ENCODE measurements around the gene ZNF143.

Gene ZNF143

GRCh38 chr11:9518835-9519410 is 58.1 kb downstream of the ZNF143 start:
- H3K27ac ChIP-seq: no peak overlapping the region

GRCh38 chr11:9524001-9524400 is 63.2 kb downstream of the ZNF143 start:
- H3K27ac ChIP-seq: no peak overlapping the region
- TF ChIP-seq ZFX (IDR thresholded peaks at IDR 0.05; ENCODE audit: borderline replicate concordance) (no peak), CTCF (IDR thresholded peaks at IDR 0.05) (no peak)

More at GRCh38 chr11:9518835-9519410, 58.1 kb downstream of the ZNF143 start:
- no peak for TF ChIP-seq ZFX (IDR thresholded peaks at IDR 0.05; ENCODE audit: borderline replicate concordance)
- TF ChIP-seq CTCF (IDR thresholded peaks at IDR 0.05): no peak

GRCh38 chr11:9525116-9525515 is 64.3 kb downstream of the ZNF143 start:
- H3K27ac ChIP-seq: no peak overlapping the region
- TF ChIP-seq CTCF (IDR thresholded peaks at IDR 0.05): no peak
- no peak for TF ChIP-seq ZFX (IDR thresholded peaks at IDR 0.05; ENCODE audit: borderline replicate concordance)

GRCh38 chr11:9527481-9528135 is 66.8 kb downstream of the ZNF143 start:
- no peak for TF ChIP-seq CTCF (IDR thresholded peaks at IDR 0.05)
- TF ChIP-seq ZFX (IDR thresholded peaks at IDR 0.05; ENCODE audit: borderline replicate concordance): no peak
- peak overlapping the region; percentile 49 for H3K27ac ChIP-seq

GRCh38 chr11:9528136-9528501 is 67.3 kb downstream of the ZNF143 start:
- TF ChIP-seq ZFX (IDR thresholded peaks at IDR 0.05; ENCODE audit: borderline replicate concordance) (no peak), CTCF (IDR thresholded peaks at IDR 0.05) (no peak)
- H3K27ac ChIP-seq: peak overlapping the region; percentile 49

GRCh38 chr11:9528573-9529333 is 67.9 kb downstream of the ZNF143 start:
- TF ChIP-seq CTCF (IDR thresholded peaks at IDR 0.05) (no peak), ZFX (IDR thresholded peaks at IDR 0.05; ENCODE audit: borderline replicate concordance) (no peak)
- peak overlapping the region; percentile 20; the same call in 1 of the 2 replicates for H3K27ac ChIP-seq

- TF ChIP-seq CTCF (IDR thresholded peaks at IDR 0.05): no peak
- no peak for TF ChIP-seq ZFX (IDR thresholded peaks at IDR 0.05; ENCODE audit: borderline replicate concordance)
- peak overlapping the region; percentile 20; the same call in 1 of the 2 replicates for H3K27ac ChIP-seq
Measured at GRCh38 chr11:9529334-9529650, 68.5 kb downstream of the ZNF143 start.
